SK-N-SH treated with all-trans-retinoic acid at 6 μM for 48 hours (cell line): ENCODE data around the gene HRAS.

Source experiments
- ATAC-seq: fragments of 200-7000 bp; cut with Tn5 transposase; 3 replicates; pipeline ENCODE4 v1.9.1; 2020; ENCODE audit warnings: mild to moderate bottlenecking, moderate library complexity
- ARNTL ChIP-seq: fragments of 450-650 bp; formaldehyde crosslinking; IDR thresholded peaks from 2 replicates; pipeline ENCODE4 v1.5.0; 2020; ENCODE audit warnings: low read depth, mild to moderate bottlenecking, moderate library complexity, borderline replicate concordance
- BACH2 ChIP-seq: fragments of 250-450 bp; sonication (Bioruptor Pico); IDR thresholded peaks from 2 replicates; pipeline ENCODE4 v1.9.0; 2021; ENCODE audit warnings: mild to moderate bottlenecking, borderline replicate concordance
- CSDC2 ChIP-seq: fragments of 250-450 bp; sonication (Bioruptor Pico); IDR thresholded peaks from 2 replicates; pipeline ENCODE4 v1.5.0; 2020; ENCODE audit warnings: mild to moderate bottlenecking, moderate library complexity
- ESRRG ChIP-seq: fragments of 250-450 bp; sonication (Bioruptor Pico); IDR thresholded peaks from 2 replicates; pipeline ENCODE4 v1.6.1; 2021; ENCODE audit warnings: mild to moderate bottlenecking
- GLIS3 ChIP-seq: fragments of 250-450 bp; sonication (Bioruptor Pico); IDR thresholded peaks from 2 replicates; pipeline ENCODE4 v1.5.0; 2020; ENCODE audit warnings: mild to moderate bottlenecking, moderate library complexity
- ISL1 ChIP-seq: fragments of 250-450 bp; sonication (Bioruptor Pico); IDR thresholded peaks from 2 replicates; pipeline ENCODE4 v2.1.2; 2022; ENCODE audit warnings: mild to moderate bottlenecking, moderate library complexity
- OSR1 ChIP-seq: fragments of 250-450 bp; sonication (Bioruptor Pico); IDR thresholded peaks from 2 replicates; pipeline ENCODE4 v1.8.0; 2022; ENCODE audit warnings: moderate library complexity, mild to moderate bottlenecking, inconsistent platforms
- PPARA ChIP-seq: fragments of 250-450 bp; sonication (Bioruptor Pico); IDR thresholded peaks from 2 replicates; pipeline ENCODE4 v1.5.0; 2020; ENCODE audit warnings: mild to moderate bottlenecking, borderline replicate concordance
- RARB ChIP-seq: fragments of 250-450 bp; sonication (Bioruptor Pico); IDR thresholded peaks from 2 replicates; pipeline ENCODE4 v1.8.0; 2021; ENCODE audit warnings: mild to moderate bottlenecking, moderate library complexity
- SNAI2 ChIP-seq: fragments of 250-450 bp; sonication (Bioruptor Pico); IDR thresholded peaks from 2 replicates; pipeline ENCODE4 v1.5.0; 2020; ENCODE audit warnings: mild to moderate bottlenecking, moderate library complexity
- TOX ChIP-seq: fragments of 250-450 bp; sonication (Bioruptor Pico); IDR thresholded peaks from 2 replicates; pipeline ENCODE4 v1.8.0; 2021; ENCODE audit warnings: mild to moderate bottlenecking, moderate library complexity, borderline replicate concordance
- ZC3H10 ChIP-seq: fragments of 250-450 bp; sonication (Bioruptor Pico); IDR thresholded peaks from 2 replicates; pipeline ENCODE4 v1.5.1; 2021; ENCODE audit warnings: mild to moderate bottlenecking, moderate library complexity
- ZFP3 ChIP-seq: fragments of 250-450 bp; sonication (Bioruptor Pico); IDR thresholded peaks from 2 replicates; pipeline ENCODE4 v1.5.0; 2020; ENCODE audit warnings: mild to moderate bottlenecking, moderate library complexity
- ZFP30 ChIP-seq: fragments of 450-650 bp; formaldehyde crosslinking; IDR thresholded peaks from 2 replicates; pipeline ENCODE4 v1.5.0; 2022; ENCODE audit warnings: mild to moderate bottlenecking, moderate library complexity
- ZNF565 ChIP-seq: fragments of 450-650 bp; formaldehyde crosslinking; conservative IDR thresholded peaks from 2 replicates; pipeline ENCODE4 v1.5.0; 2020; ENCODE audit warnings: low read depth, mild to moderate bottlenecking, moderate library complexity
- ZNF70 ChIP-seq: fragments of 450-650 bp; formaldehyde crosslinking; IDR thresholded peaks from 2 replicates; pipeline ENCODE4 v1.5.0; 2020; ENCODE audit warnings: mild to moderate bottlenecking, moderate library complexity
- ZNF8 ChIP-seq: fragments of 450-650 bp; formaldehyde crosslinking; IDR thresholded peaks from 2 replicates; pipeline ENCODE4 v1.5.0; 2020; ENCODE audit warnings: mild to moderate bottlenecking, moderate library complexity
- TF ChIP-seq, protein P1 (sequence below): fragments of 250-450 bp; sonication (Bioruptor Pico); IDR thresholded peaks from 2 replicates; pipeline ENCODE4 v1.5.0; 2020; ENCODE audit warnings: mild to moderate bottlenecking, moderate library complexity
- TF ChIP-seq, protein P2 (sequence below): fragments of 250-450 bp; sonication (Bioruptor Pico); IDR thresholded peaks from 2 replicates; pipeline ENCODE4 v1.5.1; 2021; ENCODE audit warnings: mild to moderate bottlenecking, moderate library complexity
- TF ChIP-seq, protein P3 (sequence below): fragments of 250-450 bp; sonication (Bioruptor Pico); IDR thresholded peaks from 2 replicates; pipeline ENCODE4 v1.8.0; 2020; ENCODE audit warnings: mild to moderate bottlenecking, moderate library complexity, borderline replicate concordance

Gene HRAS

DNA sequence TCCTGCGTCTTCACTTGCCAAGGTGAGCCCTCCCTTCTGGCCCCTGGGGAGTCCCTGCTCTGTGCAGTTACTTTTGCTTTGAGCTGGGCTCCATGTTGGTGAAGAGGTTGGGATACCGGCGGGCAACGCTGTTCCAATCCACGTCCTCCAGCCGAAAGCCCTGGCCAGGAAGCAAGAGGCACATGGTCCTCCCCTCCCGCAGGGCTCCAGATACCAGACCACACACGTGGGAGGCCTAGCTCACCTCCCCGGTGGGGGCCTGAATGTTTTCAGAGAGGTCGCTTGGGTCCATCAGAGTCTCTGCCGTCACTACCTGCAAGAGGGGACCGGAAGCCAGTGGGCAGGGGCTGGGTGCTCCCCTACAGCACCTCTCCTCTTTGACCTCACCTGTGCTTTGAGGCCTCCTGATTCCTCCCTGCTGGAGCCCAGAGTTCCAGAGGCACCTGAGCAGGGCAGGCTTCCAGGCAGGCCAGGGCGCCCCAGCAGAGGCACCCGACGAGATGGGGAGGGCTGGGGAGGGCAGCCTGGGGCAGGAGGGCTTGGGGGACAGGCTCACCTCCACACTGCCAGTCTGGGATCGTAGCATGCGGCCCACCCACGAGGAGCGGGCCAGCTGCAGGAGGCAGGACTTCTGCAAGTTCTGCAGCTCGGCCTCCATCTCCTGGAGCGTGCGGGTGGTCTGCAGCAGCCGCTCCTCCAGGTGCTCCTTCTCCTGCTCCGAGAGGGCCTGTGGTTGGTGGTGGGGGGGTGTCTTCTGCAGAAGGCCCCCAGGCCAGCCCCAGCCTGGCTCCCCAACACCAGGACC, 22.2 kb upstream of the HRAS start:
- ATAC-seq = no peak

DNA sequence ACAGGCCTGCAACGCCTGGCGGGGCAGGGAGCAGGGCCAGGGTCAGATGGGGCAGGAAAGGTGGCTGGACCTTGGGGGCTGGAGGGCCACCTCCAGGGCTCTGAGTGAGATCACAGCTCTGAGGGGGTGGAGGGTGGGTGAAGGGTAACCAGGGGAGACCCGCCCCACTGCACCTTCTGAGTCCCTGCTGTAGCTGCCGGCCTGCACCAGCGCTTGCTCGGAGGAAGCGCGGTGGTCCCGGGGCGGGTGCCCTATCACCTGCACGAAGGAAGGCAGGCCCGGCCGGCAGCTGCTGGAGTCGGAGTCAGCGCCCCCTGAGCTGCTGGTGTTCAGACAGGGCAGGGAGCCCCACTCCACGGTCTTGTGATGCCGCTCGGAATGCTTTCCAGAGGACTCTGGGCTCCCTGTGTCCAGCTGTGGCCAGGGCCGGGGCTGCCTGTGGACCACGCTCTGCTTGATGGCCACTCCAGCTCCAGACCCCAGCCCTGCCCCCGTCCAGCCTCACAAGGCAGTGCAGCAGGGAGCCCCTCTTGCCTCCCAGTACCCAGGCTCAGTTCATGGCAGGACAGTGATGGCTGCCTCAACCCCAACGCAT, 21.4 kb upstream of the HRAS start:
- ATAC-seq = no peak
- TF ChIP-seq GLIS3 (CRISPR knock-in tag) (no peak), ZNF8 (CRISPR knock-in tag) (no peak), CSDC2 (no peak), RARB (no peak), ZFP30 (CRISPR knock-in tag) (no peak), ESRRG (CRISPR knock-in tag) (no peak), ARNTL (CRISPR knock-in tag) (no peak), SNAI2 (CRISPR knock-in tag) (no peak), ZC3H10 (CRISPR knock-in tag) (no peak)
- TF ChIP-seq, protein P1, sequence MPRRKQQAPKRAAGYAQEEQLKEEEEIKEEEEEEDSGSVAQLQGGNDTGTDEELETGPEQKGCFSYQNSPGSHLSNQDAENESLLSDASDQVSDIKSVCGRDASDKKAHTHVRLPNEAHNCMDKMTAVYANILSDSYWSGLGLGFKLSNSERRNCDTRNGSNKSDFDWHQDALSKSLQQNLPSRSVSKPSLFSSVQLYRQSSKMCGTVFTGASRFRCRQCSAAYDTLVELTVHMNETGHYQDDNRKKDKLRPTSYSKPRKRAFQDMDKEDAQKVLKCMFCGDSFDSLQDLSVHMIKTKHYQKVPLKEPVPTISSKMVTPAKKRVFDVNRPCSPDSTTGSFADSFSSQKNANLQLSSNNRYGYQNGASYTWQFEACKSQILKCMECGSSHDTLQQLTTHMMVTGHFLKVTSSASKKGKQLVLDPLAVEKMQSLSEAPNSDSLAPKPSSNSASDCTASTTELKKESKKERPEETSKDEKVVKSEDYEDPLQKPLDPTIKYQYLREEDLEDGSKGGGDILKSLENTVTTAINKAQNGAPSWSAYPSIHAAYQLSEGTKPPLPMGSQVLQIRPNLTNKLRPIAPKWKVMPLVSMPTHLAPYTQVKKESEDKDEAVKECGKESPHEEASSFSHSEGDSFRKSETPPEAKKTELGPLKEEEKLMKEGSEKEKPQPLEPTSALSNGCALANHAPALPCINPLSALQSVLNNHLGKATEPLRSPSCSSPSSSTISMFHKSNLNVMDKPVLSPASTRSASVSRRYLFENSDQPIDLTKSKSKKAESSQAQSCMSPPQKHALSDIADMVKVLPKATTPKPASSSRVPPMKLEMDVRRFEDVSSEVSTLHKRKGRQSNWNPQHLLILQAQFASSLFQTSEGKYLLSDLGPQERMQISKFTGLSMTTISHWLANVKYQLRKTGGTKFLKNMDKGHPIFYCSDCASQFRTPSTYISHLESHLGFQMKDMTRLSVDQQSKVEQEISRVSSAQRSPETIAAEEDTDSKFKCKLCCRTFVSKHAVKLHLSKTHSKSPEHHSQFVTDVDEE (CRISPR knock-in tag) = no peak
- TF ChIP-seq, protein P2, sequence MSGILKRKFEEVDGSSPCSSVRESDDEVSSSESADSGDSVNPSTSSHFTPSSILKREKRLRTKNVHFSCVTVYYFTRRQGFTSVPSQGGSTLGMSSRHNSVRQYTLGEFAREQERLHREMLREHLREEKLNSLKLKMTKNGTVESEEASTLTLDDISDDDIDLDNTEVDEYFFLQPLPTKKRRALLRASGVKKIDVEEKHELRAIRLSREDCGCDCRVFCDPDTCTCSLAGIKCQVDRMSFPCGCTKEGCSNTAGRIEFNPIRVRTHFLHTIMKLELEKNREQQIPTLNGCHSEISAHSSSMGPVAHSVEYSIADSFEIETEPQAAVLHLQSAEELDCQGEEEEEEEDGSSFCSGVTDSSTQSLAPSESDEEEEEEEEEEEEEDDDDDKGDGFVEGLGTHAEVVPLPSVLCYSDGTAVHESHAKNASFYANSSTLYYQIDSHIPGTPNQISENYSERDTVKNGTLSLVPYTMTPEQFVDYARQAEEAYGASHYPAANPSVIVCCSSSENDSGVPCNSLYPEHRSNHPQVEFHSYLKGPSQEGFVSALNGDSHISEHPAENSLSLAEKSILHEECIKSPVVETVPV (CRISPR knock-in tag) = no peak

More for the DNA sequence above, 22.2 kb upstream of the HRAS start:
- no peak for TF ChIP-seq OSR1 (CRISPR knock-in tag)
- no peak for TF ChIP-seq PPARA (CRISPR knock-in tag)
- TF ChIP-seq BACH2 (CRISPR knock-in tag) = no peak

DNA sequence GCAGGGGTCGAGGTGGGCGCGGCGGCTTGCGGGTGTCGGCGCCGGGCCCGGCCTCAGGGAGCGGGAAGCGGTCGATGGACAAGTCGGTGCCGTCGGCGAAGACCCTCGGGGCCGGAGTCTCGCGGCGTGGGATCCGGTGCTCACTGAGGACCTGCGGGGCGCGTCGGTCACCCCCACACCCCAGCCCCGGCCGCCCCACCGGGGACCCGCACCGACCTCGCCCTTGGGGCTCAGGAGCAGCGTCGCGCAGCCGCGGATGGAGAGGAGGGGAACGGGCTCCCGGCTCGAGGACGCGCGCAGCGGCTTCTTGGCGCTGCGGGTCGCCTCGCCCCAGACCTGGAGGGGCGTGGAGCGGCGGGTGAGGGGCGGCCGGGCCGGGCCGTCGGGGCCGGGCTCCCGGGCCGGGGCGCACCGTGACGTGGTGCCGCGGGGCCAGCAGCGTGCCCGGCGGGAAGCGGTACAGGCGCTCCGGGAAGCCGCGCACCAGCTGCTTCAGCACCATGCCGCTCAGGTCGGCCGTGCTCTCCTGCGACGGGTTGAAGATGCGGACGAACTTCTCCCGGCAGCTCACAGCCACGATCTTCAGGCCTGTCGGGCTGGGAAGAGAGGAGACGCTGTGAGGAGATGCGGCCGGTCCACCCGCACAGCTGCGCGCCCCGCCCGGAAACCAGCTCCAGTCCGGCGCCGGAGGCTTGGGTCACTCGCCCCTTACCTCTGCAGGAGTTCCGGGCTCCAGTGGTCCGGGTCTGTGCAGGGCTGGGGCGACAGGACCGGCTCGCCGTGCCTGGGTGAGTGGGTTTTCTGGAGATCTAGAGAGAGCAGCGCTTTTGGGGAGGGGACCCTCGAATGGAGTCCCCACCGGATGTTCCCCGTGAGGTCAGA, 20.6 kb upstream of the HRAS start:
- ATAC-seq = no peak
- TF ChIP-seq ZFP30 (CRISPR knock-in tag) (no peak), SNAI2 (CRISPR knock-in tag) (no peak), ZNF70 (no peak), ESRRG (CRISPR knock-in tag) (no peak), CSDC2 (no peak), TOX (CRISPR knock-in tag) (no peak)

DNA sequence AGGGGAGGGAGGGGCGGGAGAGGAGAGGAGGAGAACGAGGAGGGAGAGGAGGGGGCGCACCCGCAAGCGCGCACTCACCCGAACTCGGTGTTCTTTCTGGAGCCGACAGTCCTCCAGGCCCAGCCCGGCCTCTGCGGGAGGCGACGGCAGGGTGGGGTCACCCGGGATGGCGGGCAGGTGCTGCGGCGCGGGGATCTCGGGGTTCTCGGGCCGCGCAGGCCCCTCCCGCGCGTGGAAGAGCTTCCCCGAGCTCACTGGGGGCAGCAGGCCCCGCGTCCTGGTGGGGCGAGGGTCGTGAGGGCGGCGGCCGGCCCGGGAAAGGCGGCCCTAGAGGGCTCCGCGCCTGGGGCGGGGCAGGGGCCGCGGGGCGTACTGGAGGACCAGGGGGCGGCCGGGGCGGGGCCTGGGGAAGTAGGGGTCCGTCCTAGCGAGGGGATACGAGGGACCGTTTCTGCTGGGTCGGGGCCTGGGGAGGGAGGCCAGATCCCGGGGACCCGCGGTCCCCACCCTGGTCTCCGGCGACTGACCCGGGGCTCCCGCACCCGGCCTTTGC, 19.9 kb upstream of the HRAS start:
- TF ChIP-seq, protein P3, sequence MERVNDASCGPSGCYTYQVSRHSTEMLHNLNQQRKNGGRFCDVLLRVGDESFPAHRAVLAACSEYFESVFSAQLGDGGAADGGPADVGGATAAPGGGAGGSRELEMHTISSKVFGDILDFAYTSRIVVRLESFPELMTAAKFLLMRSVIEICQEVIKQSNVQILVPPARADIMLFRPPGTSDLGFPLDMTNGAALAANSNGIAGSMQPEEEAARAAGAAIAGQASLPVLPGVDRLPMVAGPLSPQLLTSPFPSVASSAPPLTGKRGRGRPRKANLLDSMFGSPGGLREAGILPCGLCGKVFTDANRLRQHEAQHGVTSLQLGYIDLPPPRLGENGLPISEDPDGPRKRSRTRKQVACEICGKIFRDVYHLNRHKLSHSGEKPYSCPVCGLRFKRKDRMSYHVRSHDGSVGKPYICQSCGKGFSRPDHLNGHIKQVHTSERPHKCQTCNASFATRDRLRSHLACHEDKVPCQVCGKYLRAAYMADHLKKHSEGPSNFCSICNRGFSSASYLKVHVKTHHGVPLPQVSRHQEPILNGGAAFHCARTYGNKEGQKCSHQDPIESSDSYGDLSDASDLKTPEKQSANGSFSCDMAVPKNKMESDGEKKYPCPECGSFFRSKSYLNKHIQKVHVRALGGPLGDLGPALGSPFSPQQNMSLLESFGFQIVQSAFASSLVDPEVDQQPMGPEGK (CRISPR knock-in tag) = no peak
- TF ChIP-seq ZNF8 (CRISPR knock-in tag) = no peak
- TF ChIP-seq ZFP3 (CRISPR knock-in tag) = no peak
- TF ChIP-seq ZNF565 (CRISPR knock-in tag) = no peak
- no peak for TF ChIP-seq ISL1 (CRISPR knock-in tag)
- TF ChIP-seq OSR1 (CRISPR knock-in tag) = no peak
- TF ChIP-seq, protein P1 (CRISPR knock-in tag) = no peak
- TF ChIP-seq SNAI2 (CRISPR knock-in tag) = no peak
- no peak for TF ChIP-seq TOX (CRISPR knock-in tag)
- no peak for TF ChIP-seq CSDC2
- TF ChIP-seq ZC3H10 (CRISPR knock-in tag) = no peak
- TF ChIP-seq ARNTL (CRISPR knock-in tag) = no peak
- no peak for TF ChIP-seq GLIS3 (CRISPR knock-in tag)
- no peak for TF ChIP-seq PPARA (CRISPR knock-in tag)
- TF ChIP-seq ZFP30 (CRISPR knock-in tag) = no peak
- ATAC-seq = no peak
